ENCODE data around the gene EFCAB6.

Gene EFCAB6

GRCh38 chr22:43488031-43488866, 323.9 kb downstream of the EFCAB6 start:
- DNase-seq (ENCODE audit: low read depth in 2 of 3, low spot score in 1 of 3), result no peak

DNA sequence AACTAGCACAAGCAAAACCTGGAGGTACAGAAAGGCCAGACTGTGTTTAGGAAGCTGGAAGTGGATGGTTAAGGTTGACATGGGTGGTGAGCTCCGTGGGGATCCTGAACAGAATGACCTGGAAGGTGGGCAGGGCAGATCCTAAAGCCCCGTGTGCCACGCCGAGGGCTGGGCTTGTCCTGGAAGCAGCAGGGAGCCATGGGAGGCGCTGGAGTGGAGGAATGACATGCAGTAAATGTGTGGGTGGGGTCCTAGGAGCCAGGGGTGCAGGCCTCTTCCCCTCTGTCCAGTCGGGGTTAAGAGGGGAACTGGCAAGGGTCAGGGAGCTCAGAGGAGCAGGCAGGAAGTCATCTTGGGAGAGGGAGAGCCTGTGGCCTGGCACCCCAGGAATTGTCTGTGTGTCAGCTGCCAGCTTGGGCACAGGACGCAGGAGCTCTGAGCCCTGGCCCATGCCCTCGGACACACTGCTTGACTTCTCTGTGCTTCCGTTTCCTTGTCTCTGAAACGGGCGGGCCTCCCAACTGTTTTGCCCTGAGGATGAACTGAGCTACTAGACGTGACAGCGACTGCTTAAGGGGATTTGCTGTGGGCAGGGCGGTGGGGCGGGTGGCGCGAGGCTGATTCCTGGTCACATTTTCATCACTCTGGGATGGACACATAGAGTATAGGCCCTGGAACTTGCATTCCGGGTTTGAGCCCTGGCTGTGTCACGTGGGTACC, 324.6 kb downstream of the EFCAB6 start:
- no peak for DNase-seq (ENCODE audit: low read depth in 2 of 3, low spot score in 1 of 3)

DNA sequence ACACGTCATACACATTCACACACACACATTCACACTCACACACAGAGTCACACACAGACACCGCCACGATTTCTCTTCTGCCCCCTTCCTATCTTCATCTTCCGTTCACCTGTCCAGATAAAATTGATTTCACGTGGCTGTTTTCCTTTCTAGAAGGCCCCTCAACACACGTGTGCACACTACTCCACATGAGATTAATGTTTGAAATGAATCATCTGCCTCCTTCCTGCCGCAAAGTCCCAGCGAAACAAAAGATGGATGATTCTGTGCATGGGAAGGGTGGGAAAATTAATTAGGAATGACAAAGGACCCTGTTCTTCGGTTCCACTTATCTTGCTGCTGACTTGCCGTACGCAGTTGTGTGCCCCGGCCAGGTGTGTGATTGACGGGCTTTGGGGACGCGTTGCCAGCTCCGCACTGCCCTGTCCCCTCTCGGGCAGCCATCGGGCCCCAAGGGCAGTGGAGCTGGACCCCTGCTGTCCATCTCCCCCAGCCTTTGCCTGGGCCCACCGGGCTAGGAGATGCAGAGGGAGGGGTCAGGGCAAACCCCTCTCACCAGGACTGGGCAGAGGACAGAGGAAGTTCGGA, 326.5 kb downstream of the EFCAB6 start:
- DNase-seq (ENCODE audit: low read depth in 2 of 3, low spot score in 1 of 3), result no peak

- no peak for DNase-seq (ENCODE audit: low read depth in 2 of 3, low spot score in 1 of 3)
These were observed 327.9 kb downstream of the EFCAB6 start for GRCh38 chr22:43484227-43484626.

GRCh38 chr22:43483669-43484068, 328.4 kb downstream of the EFCAB6 start:
- no peak for DNase-seq (ENCODE audit: low read depth in 2 of 3, low spot score in 1 of 3)

GRCh38 chr22:43483266-43483665, 328.8 kb downstream of the EFCAB6 start:
- DNase-seq (ENCODE audit: low read depth in 2 of 3, low spot score in 1 of 3), result no peak

DNA sequence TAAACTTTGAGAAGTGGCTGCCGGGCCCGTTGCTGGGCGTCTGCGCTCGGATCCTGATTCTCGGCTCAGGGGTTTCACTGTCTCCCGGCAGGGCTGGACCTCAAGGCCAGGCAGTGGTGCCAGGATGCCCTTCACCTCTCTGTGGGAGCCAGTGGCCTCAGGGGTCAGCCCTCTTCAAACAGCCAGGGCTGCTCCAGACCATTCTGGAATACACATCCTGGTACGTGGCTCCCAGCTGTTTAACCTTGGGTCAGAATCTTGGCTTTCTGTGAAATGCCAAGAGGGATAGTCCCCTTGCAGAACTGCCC, 329.8 kb downstream of the EFCAB6 start:
- DNase-seq (ENCODE audit: low read depth in 2 of 3, low spot score in 1 of 3), result no peak

DNA sequence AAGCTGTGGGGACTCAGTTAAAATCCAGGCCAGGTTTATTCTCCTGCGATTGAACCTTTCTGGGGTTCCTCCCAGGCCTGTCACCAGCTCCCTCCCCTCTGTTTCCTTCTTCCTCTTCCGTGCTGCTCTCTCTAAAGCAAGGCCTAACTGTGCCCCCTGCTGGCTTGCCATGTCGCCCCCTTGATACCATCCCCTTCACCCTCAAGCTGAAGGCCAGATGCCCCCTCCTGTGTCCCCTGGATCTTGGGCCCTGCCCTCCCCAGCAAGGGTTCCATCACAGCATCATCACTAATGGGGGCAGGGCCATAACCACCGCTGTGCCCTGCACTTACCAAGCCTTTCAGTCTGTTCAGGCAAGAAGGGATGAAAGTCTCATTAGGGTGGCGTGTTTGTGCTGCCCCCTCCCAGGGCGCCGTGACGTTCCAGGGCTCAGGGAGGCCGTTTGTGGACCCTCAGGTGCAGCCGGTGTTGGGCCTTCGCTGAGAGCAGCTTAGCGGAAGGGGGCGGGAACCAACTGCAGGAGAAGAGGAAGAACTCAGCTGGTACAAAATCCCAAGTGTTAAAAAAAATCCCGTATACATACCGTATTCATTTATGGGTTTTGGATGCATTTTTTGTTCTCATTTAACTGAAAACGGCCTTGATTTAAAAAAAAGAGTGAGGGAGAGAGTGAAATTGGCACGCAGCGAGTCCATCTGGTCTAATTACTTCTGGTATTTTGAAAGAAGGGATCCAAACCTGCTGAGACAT, 330.4 kb downstream of the EFCAB6 start:
- peak in 1 of 3 donors; percentile 4 for DNase-seq (ENCODE audit: low read depth in 2 of 3, low spot score in 1 of 3)

DNA sequence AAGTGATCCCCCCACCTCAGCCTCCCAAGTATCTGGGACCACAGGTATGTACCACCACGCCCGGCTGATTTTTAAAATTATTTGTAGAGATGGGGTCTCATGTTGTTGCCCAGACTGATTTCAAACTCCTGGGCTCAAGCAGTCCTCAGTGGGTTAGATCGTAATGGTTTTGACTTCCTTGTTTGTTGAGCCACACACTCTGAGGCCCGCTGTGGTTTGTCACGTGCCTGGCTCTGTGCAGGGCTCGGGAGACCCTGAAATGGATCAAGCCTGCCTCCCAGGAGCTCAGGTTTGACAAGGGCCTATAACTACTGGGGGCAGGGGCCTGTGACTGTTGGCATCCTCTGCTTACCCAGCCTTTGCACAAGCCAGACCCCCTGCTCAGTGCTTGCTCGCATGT, 332.1 kb downstream of the EFCAB6 start:
- DNase-seq (ENCODE audit: low read depth in 2 of 3, low spot score in 1 of 3), result no peak

DNA sequence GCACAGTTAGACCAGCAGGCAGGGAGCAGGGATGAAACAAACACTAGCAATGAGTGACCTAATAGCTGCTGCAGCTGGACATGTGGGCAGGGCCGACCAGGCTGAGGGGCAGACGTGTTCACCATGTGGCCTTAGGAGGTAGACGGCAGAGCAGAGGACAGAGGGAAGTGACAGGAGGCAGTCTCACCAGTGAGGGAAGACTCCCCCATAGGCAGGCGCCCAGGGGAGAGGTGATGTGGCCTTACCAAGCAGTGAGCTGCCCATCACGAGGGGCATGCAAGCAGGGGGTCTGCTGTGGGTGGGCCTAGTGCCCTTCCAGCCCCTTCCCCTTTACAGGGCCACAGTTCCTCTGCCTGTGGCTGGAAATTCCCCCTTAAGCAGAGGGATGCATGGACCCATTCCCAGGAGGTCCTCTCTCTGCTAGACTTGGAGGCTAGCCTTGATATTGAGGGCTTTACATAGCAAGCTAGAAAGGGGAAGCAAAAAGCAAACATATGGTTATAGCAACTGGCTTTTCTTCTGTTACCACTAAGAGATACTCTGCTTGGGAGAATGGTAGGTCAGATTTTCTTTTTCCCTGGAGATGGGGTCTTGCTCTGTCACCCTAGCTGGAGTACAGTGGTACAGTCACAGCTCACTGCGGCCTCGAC, 332.7 kb downstream of the EFCAB6 start:
- no peak for DNase-seq (ENCODE audit: low read depth in 2 of 3, low spot score in 1 of 3)
